SU-DHL-6 (cell line): ENCODE measurements around the gene C2orf92.

Experiments
- H2AFZ ChIP-seq: fragments of 200-600 bp; sonication (generic); 2 replicates; pipeline ENCODE4 v1.6.1; 2014; ENCODE audit warnings: low read depth, mild to moderate bottlenecking, moderate library complexity, mixed read lengths, antibody characterized with exemption, low read length; ENCODE audit not compliant: severe bottlenecking
- H3F3A ChIP-seq: fragments of 200-600 bp; shearing (Covaris generic); 2 replicates; pipeline ENCODE4 v1.6.0; 2016; ENCODE audit warnings: antibody characterized with exemption, mild to moderate bottlenecking; ENCODE audit not compliant: insufficient read depth
- H3K27ac ChIP-seq: fragments of 200-600 bp; sonication (generic); 2 replicates; pipeline ENCODE4 v1.5.1; 2016; ENCODE audit warnings: low read depth, mild to moderate bottlenecking, low read length, moderate library complexity, mixed read lengths
- H3K27me3 ChIP-seq: fragments of 200-600 bp; sonication (generic), shearing (Covaris generic); 2 replicates; pipeline ENCODE4 v1.6.0; 2014; ENCODE audit warnings: mild to moderate bottlenecking, low read length
- H3K36me3 ChIP-seq: fragments of 200-600 bp; sonication (generic); 2 replicates; pipeline ENCODE4 v1.6.1; 2014; ENCODE audit warnings: mild to moderate bottlenecking, low read length, mixed read lengths
- H3K4me2 ChIP-seq: fragments of 300-600, 200-600 bp; shearing (Covaris generic), sonication (generic); 2 replicates; pipeline ENCODE4 v1.6.0; 2014; ENCODE audit warnings: low read length, low read depth, mild to moderate bottlenecking; ENCODE audit not compliant: poor library complexity, severe bottlenecking
- H3K4me3 ChIP-seq: fragments of 200-600 bp; sonication (generic); 2 replicates; pipeline ENCODE4 v1.5.1; 2014; ENCODE audit warnings: antibody characterized with exemption, low read length, mild to moderate bottlenecking, mixed read lengths; ENCODE audit not compliant: insufficient read depth, poor library complexity, severe bottlenecking
- H3K79me2 ChIP-seq: fragments of 200-600 bp; sonication (generic); 2 replicates; pipeline ENCODE4 v1.6.1; 2014; ENCODE audit warnings: mild to moderate bottlenecking, low read length, moderate library complexity; ENCODE audit not compliant: insufficient read depth
- H3K9ac ChIP-seq: fragments of 200-600 bp; sonication (generic); 2 replicates; pipeline ENCODE4 v1.7.0; 2014; ENCODE audit warnings: mild to moderate bottlenecking, low read length
- H3K9me2 ChIP-seq: fragments of 200-600 bp; sonication (generic); replicated peaks from 2 replicates; pipeline ENCODE4 v1.6.1; 2014; ENCODE audit warnings: low read length; ENCODE audit not compliant: insufficient read depth
- H3K9me3 ChIP-seq: fragments of 200-600 bp; sonication (generic); 2 replicates; pipeline ENCODE4 v1.6.1; 2014; ENCODE audit warnings: low read length, mixed read lengths; ENCODE audit not compliant: insufficient read depth
- H4K20me1 ChIP-seq: fragments of 200-600 bp; sonication (generic); 2 replicates; pipeline ENCODE4 v1.6.1; 2014; ENCODE audit warnings: low read depth, mild to moderate bottlenecking, antibody characterized with exemption, low read length, moderate library complexity, mixed read lengths
- EZH2phosphoT487 ChIP-seq: fragments of 200-600 bp; sonication (generic), shearing (Covaris generic); conservative IDR thresholded peaks from 2 replicates; pipeline ENCODE4 v1.6.1; 2018; ENCODE audit warnings: mild to moderate bottlenecking, antibody characterized with exemption, low read length, moderate library complexity, mixed read lengths
- TF ChIP-seq, protein P1 (sequence below): fragments of 200-600 bp; sonication (generic); IDR thresholded peaks from one replicate; pipeline ENCODE4 v1.5.1; 2017; ENCODE audit warnings: antibody characterized with exemption, mild to moderate bottlenecking, low read length, moderate library complexity; ENCODE audit not compliant: insufficient read depth, poor library complexity, severe bottlenecking

C2orf92 gene

DNA sequence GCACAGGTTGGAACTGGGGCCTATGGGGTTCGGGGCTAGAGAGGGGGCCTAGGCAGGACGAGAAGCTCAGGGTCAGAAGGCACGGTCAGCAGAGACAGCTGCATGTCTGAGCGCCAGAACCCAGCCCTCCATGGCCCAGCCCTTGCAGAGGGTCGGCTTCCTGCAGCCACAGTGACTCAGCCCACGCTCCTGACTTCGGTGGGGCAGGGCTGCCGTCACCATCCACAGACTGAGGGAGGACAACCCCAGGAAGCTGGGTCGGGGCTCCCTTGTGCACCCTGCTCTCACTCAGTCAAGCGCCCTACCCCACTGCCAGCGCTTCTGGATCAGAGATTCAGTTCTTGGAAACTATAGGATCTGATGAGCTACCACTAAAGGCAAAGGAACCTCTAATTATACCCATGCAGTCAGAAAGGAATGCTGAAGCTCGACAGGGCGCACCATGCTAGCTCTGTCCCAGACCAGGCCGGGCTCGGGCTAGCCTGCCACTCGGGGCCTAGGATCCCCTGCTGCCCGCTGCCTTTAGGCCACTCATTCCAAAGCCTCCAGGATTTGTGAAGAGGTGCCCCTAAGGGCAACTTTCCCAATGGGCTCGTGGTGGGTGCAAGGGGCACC, 8.6 kb upstream of the C2orf92 start:
- no peaks in the 10 kb centered on the region for H3K9me3 ChIP-seq
- no peak overlapping the region for H3K4me2 ChIP-seq
- H3F3A ChIP-seq, result no peaks in the 10 kb centered on the region
- H4K20me1 ChIP-seq, result no peaks in the 10 kb centered on the region
- H3K9ac ChIP-seq, result no peak overlapping the region
- no peaks in the 10 kb centered on the region for H3K27me3 ChIP-seq
- H3K27ac ChIP-seq, result no peak overlapping the region
- TF ChIP-seq, protein P1, sequence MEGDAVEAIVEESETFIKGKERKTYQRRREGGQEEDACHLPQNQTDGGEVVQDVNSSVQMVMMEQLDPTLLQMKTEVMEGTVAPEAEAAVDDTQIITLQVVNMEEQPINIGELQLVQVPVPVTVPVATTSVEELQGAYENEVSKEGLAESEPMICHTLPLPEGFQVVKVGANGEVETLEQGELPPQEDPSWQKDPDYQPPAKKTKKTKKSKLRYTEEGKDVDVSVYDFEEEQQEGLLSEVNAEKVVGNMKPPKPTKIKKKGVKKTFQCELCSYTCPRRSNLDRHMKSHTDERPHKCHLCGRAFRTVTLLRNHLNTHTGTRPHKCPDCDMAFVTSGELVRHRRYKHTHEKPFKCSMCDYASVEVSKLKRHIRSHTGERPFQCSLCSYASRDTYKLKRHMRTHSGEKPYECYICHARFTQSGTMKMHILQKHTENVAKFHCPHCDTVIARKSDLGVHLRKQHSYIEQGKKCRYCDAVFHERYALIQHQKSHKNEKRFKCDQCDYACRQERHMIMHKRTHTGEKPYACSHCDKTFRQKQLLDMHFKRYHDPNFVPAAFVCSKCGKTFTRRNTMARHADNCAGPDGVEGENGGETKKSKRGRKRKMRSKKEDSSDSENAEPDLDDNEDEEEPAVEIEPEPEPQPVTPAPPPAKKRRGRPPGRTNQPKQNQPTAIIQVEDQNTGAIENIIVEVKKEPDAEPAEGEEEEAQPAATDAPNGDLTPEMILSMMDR, result no peak
- no peak for TF ChIP-seq EZH2phosphoT487
- 0 out of 2 replicates have a peak, but pooled peaks cover 2% of the 10 kb centered on the region for H3K36me3 ChIP-seq
- peaks cover 29% of the 10 kb centered on the region for H3K79me2 ChIP-seq
- H2AFZ ChIP-seq, result no peak overlapping the region
- no peak overlapping the region for H3K4me3 ChIP-seq
- H3K9me2 ChIP-seq, result no peaks in the 10 kb centered on the region

DNA sequence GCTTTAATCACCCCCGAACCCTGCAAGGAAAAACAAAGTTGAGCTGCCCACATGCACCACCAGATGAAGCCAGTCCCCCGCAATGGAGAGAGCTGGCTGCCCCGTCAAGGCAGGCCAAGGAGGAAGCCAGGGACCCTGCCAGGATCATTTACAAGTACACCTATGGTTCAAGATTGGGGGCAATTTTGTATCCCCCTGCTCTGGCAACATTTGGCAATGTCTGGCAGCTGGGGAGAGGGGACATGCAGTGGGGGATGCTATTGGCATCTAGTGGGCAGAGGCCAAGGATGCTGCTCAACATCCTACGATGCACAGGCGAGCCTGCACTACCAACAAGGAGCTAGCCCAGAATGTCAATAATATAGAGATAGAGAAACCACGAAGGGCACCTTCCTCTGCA, 7.6 kb upstream of the C2orf92 start:
- Histone ChIP-seq H3K4me3 (peak overlapping the region; percentile 69), H4K20me1 (no peaks in the 10 kb centered on the region), H3K4me2 (peak overlapping the region; percentile 79), H3K27ac (no peak overlapping the region), H3K9ac (peak overlapping the region; percentile 76), H3K79me2 (peaks cover 29% of the 10 kb centered on the region), H3F3A (no peaks in the 10 kb centered on the region), H3K9me2 (no peaks in the 10 kb centered on the region), H3K27me3 (no peaks in the 10 kb centered on the region), H3K36me3 (no peaks in the 10 kb centered on the region), H2AFZ (no peak overlapping the region), H3K9me3 (no peaks in the 10 kb centered on the region)
- TF ChIP-seq EZH2phosphoT487, result no peak

DNA sequence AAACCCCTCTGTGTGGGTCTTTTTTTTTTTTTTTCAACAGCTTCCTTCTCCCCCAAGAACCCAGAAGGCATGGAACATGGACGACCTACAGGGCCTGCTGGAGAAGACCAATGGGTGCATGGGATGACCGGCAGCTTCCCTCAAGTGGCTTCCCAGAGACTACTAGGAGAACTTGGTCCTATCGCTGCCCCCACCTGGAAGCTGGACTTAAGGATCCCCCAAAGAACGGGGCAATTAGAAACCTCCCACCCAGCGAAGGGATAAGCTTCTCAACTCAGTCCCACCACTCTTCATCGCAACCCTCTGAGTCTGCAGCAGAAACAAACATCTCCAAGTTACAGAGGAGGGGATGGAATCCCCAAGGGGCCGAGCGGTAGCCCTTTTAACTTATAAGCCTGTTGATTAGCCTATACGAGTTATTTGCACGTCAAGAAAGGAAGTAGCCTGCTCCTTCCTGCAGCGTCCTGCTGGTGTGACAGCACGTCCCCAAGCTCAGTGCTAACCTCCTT, 7.1 kb upstream of the C2orf92 start:
- H3K36me3 ChIP-seq, result no peaks in the 10 kb centered on the region
- H4K20me1 ChIP-seq, result no peaks in the 10 kb centered on the region
- no peak overlapping the region; the same call in 1 of the 2 replicates for H3K27ac ChIP-seq
- no peaks in the 10 kb centered on the region for H3K27me3 ChIP-seq
- peaks cover 29% of the 10 kb centered on the region for H3K79me2 ChIP-seq
- H3K4me3 ChIP-seq, result peak overlapping the region; percentile 69
- no peak for TF ChIP-seq EZH2phosphoT487
- TF ChIP-seq, protein P1, result no peak
- no peaks in the 10 kb centered on the region for H3F3A ChIP-seq
- no peaks in the 10 kb centered on the region for H3K9me3 ChIP-seq
- H3K4me2 ChIP-seq, result peak overlapping the region; percentile 79
- peak overlapping the region; percentile 76 for H3K9ac ChIP-seq
- no peaks in the 10 kb centered on the region for H3K9me2 ChIP-seq
- no peak overlapping the region for H2AFZ ChIP-seq

DNA sequence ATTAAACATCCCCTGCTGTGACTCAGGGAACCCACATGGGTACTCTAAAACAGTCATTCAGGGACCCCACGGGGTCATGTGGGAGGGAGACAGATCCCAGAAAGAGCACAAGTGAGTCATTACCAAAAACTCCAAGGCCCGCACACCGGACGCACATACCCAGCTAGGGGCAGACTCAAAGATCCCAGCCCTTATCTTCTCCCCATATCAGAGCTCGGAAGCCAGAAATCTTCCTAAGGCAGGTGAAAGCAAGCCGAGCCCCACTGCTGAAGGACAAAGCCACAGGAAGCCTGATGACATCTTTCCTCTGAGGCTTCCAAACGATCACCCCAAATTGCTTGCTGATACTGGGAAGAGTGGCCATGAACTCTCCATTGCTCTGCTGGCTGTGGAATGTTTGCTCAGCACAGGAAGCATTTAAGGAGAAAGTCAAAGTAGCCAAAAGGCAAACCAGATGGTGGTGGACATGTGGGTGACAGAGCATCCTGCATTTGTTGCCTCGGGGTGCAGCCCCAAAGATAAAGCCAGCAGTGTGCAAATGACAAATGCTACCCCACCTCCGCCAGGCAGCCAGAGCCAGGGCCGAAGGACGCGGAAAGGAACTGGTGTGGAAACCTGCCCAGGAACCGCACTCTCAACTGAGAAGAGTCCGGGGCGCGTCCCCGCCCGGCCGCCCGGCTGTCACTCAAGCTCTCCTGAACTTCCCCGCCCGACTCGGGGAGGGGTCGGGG, 6.5 kb upstream of the C2orf92 start:
- Histone ChIP-seq H2AFZ (no peak overlapping the region), H3K9me2 (no peaks in the 10 kb centered on the region), H3K9ac (peak overlapping the region; percentile 76), H3K4me2 (peak overlapping the region; percentile 79), H4K20me1 (no peaks in the 10 kb centered on the region), H3K36me3 (no peaks in the 10 kb centered on the region), H3K79me2 (peaks cover 29% of the 10 kb centered on the region), H3K9me3 (no peaks in the 10 kb centered on the region), H3F3A (no peaks in the 10 kb centered on the region), H3K4me3 (peak overlapping the region; percentile 69), H3K27me3 (no peaks in the 10 kb centered on the region), H3K27ac (peak overlapping the region; percentile 57)
- TF ChIP-seq EZH2phosphoT487, result no peak
- TF ChIP-seq, protein P1, result no peak
